ENCODE data around the gene PNPLA7.

DNA sequence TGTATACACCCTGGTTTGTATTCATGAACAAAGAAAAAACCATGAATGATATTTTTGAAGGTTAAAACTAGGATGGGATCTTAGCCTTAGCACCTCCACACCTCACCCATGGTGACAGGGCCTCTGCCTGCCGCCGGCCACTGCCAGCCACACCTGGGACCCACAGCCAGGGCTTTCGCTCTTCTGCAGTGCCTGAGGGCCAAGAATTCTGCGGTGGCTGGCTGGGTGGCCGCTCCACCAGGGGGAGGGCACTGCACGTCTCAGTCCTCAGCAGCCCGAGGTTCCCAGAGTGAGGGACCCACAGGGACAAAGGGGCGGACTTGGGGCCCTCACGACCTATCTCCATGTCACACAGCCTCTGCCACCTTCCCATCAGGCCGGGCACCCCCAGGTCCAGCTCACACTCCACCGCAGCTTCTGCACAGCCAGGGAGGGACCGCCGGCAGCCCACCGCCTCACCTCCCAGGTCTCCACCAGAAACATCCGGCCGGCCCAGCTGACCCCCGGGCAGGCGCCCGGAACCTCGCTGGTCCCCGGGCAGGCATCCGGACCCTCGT lies 134.1 kb downstream of the PNPLA7 start:
- TF ChIP-seq, protein P1, sequence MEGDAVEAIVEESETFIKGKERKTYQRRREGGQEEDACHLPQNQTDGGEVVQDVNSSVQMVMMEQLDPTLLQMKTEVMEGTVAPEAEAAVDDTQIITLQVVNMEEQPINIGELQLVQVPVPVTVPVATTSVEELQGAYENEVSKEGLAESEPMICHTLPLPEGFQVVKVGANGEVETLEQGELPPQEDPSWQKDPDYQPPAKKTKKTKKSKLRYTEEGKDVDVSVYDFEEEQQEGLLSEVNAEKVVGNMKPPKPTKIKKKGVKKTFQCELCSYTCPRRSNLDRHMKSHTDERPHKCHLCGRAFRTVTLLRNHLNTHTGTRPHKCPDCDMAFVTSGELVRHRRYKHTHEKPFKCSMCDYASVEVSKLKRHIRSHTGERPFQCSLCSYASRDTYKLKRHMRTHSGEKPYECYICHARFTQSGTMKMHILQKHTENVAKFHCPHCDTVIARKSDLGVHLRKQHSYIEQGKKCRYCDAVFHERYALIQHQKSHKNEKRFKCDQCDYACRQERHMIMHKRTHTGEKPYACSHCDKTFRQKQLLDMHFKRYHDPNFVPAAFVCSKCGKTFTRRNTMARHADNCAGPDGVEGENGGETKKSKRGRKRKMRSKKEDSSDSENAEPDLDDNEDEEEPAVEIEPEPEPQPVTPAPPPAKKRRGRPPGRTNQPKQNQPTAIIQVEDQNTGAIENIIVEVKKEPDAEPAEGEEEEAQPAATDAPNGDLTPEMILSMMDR (IDR thresholded peaks at IDR 0.05), result no peak
- TF ChIP-seq POLR2A (IDR thresholded peaks at IDR 0.05), result no peak
